Caki2 (cell line): ENCODE data around the gene TNFRSF6B. TPM values are rescaled to one million over a fixed set of nuclear protein-coding genes. Genes with fewer than 3 reads are reported as not detected.
A peak's percentile ranks its signal among the peaks of the same experiment; 100 is the strongest.
"Not testable (repeated sequence)": the region's sequence is repeated elsewhere in the genome, so short reads cannot be mapped to it uniquely, and the experiment has no call there.

Experiments
- DNase-seq: peaks from one replicate; pipeline ENCODE4 v3.0.0-alpha.2; 2015; ENCODE audit warnings: low read depth
- in situ Hi-C: cut with HindIII; loops from 2 replicates; pipeline ENCODE4 v1.10.0; 2016; ENCODE audit warnings: low sequenced_read_pairs, low pct_unique_long_range_greater_than_20kb, mixed read lengths
- total RNA-seq: library from RNA; depleted of rRNA; stranded (reverse); fragments of >200 nt; shearing (Covaris generic); gene quantifications from 2 replicates; pipeline ENCODE4 v1.2.3, GENCODE V29; 2014; ENCODE audit warnings: low replicate concordance

TNFRSF6B gene
- total RNA-seq, 1 experiment from 2014 or later, result not detected

GRCh38 chr20:63702751-63703470 is 6.5 kb downstream of the TNFRSF6B start:
- in situ Hi-C loops, result no loop called here
- DNase-seq, result no peak

GRCh38 chr20:63703471-63703975 is 7.1 kb downstream of the TNFRSF6B start:
- in situ Hi-C loops, result no loop called here
- DNase-seq, result no peak

DNA sequence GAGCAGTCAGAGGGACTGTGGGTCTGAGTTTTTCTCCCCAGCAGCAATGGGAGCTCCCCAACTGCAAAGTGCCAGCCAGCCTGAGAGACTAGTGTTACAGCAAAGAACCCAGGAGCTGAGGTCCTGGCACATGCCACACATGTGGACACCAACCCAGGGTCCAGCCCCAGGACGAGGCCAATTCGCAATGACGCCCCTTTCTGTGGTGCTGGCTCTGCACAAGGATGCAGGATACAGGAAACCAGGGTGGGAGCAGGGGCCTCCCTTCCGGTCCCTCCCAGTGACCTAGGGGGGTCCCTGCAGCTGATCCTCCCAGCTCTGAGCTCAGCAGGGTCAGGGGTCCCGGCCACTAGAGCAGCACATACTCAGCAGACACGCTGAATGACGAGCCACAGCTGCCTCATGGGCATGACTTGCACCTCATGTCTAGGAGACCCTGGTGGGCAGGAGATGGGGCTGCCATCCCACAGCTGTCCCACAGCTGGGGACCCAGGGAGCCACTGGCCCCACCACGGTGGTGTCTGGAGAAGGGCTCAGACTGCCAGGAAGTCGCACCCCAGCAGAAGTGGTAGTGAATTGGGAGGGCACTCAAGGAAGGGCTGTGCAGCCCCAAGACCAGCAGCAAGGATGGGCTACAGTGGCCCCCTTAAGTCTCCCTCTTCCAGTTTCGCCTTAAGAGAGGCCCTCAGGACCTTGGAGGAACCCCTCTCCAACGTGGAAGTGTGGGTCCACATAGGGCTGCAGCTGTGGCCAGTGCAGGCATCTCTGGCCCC is 7.7 kb downstream of the TNFRSF6B start:
- no peak for DNase-seq
- in situ Hi-C loops, result no loop called here

- DNase-seq, result no peak
- in situ Hi-C loops, result no loop called here
Measured at GRCh38 chr20:63704749-63705117, 8.3 kb downstream of the TNFRSF6B start.

DNA sequence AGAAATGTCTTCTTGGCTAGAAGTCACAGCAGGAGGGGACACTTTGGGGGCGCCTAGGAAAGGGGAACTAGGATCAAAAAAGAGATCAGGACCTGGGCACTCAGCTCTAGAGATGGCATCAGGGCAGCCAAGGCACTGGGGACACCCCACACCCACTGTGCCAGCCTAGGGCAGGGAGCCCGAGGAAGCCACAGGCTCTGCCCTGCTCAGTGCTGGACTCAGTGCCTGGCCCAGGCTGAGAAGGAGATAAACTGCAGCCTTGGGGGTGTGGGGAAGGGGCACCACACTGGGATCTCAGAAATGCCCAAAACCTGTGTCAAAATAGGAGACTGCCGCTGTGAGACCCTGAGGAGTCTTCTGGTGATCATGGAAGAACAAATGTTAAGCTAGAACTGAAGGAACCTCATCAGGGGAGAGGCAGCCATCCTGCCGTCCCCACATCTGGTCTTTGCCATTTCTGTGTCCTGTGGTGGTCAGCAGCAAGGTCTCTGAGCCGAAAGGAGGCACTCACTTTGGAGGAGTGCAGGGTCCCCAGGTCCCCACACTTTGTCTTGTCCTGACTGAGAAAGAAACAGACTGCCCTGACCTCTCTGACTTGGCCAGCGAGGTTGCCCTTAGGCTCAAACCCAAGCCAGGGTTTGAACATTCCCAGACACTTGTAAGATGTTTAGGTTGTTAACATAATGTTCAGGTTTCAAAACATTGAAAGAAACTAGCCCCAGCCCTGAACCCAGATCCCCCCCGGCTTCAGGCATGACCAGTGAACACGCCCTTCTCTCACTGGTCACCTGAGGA is 9.0 kb downstream of the TNFRSF6B start:
- no peak for DNase-seq
- in situ Hi-C loops, result no loop called here

DNA sequence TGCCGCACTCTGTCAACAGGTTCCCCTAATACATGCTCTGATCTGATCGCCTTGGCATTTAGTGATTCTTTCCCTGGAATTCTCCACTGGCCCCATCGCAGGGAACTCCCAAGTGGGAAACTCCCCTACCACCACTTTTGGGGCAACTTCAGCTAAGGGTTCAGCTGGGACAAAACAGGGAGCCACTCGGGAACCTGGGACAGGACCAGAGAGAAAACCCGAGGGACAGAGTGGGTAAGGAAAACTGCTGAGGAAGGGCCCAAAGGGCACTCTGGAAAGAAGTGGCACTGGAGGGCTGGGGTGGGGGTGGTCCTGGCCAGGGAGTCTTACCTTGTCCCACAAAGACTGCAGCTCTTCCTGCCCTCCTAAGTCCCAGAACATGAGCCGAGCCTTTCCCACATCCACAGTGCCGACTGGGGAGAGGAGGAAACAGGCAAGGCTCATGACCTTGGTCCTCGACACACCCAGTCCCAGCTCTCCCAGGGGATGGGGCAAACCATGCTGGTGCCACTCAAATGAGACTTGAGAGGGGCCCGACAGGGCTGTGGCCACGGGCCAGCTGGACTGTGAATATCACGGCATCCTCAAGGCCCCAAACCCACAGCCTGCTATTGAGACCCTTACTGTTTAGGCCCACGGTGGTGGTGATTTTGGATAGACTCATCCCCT is 9.7 kb downstream of the TNFRSF6B start:
- no peak for DNase-seq
- in situ Hi-C loops, result no loop called here

GRCh38 chr20:63706852-63707557 is 10.6 kb downstream of the TNFRSF6B start:
- in situ Hi-C loops, result no loop called here
- DNase-seq, result peak; percentile 55

DNA sequence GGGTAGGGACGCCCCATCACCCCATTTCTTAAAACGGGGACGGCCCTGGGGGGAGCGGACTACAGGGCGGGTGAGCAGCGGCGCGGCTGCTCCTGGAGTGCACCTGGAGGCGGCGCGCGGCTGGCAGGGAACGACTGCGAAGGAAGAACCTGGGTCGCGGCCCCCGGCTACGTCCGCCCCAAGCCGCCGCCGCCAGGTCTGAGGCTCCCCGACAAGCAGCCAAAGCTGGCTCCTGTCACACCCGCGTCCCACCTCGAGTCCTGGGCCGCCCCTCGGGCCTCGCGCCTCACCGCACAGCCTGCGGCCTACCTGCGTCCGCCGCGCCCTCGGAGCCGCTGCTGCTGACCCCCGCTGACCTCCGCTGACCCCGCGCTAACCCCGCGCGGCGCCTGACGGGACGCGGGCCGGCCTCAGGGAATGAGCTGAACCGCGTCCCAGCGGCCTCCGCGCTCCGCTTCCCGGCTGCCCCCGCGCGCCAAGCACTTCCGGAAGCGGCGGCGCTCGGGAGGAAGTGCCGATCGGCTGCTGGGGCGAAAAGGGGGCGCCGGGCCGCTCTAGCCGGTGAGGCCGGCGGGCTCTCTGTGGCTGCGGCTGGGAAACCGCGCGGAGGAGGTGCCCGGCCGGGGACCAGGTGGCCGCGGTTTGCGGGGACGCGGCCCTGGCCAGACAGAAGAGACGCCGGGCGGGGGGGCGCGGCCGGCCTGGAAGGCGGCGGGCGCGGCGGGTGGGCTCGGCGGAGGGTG is 11.3 kb downstream of the TNFRSF6B start, which contains the start of the genes ARFRP1 and ZGPAT:
TSS of gene ARFRP1 (minus strand) at position 419 of the 743 bp plus-strand sequence. CDS start 885 bp downstream, outside the sequence.
TSS of gene ZGPAT (plus strand) at position 482 of the 743 bp plus-strand sequence. CDS start 542 bp downstream, outside the sequence.
- in situ Hi-C loops, result no loop called here
- DNase-seq, result peak; percentile 83

GRCh38 chr20:63708301-63709148 is 12.1 kb downstream of the TNFRSF6B start:
- DNase-seq, result no peak
- in situ Hi-C loops, result no loop called here

GRCh38 chr20:63709149-63709527 is 12.7 kb downstream of the TNFRSF6B start:
- in situ Hi-C loops, result no loop called here

GRCh38 chr20:63711085-63711645 is 14.7 kb downstream of the TNFRSF6B start:
- in situ Hi-C loops, result no loop called here
- DNase-seq, result no peak

More at GRCh38 chr20:63709149-63709527, 12.7 kb downstream of the TNFRSF6B start:
- DNase-seq, result no peak

- no peak for DNase-seq
- in situ Hi-C loops, result no loop called here
Measured at GRCh38 chr20:63712191-63712590, 15.7 kb downstream of the TNFRSF6B start.

GRCh38 chr20:63714858-63715257 is 18.4 kb downstream of the TNFRSF6B start:
- DNase-seq, result no peak
- in situ Hi-C loops, result no loop called here

GRCh38 chr20:63718996-63719395 is 22.5 kb downstream of the TNFRSF6B start:
- in situ Hi-C loops, result no loop called here

DNA sequence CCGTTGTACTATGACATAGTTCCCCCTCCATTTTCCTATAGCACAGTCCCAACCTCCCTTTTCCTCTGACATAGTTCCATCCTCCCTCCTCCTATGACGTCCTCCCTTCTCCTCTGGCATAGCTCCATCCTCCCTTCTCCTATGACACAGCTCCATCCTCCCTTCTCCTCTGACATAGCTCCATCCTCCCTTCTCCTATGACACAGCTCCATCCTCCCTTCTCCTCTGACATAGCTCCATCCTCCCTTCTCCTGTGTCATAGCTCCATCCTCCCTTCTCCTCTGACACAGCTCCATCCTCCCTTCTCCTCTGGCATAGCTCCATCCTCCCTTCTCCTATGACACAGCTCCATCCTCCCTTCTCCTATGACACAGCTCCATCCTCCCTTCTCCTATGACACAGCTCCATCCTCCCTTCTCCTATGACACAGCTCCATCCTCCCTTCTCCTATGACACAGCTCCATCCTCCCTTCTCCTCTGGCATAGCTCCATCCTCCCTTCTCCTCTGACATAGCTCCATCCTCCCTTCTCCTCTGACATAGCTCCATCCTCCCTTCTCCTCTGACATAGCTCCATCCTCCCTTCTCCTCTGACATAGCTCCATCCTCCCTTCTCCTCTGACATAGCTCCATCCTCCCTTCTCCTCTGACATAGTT is 26.6 kb downstream of the TNFRSF6B start:
- DNase-seq, in situ Hi-C loops: not testable (repeated sequence)

More at GRCh38 chr20:63718996-63719395, 22.5 kb downstream of the TNFRSF6B start:
- no peak for DNase-seq
